Measurements from ENCODE around the gene ICA1. TPM values are rescaled to one million over a fixed set of nuclear protein-coding genes. Genes with fewer than 3 reads are reported as not detected.

ICA1 gene
- total RNA-seq, 1 donor from 2014 or later, result 48.8 TPM

DNA sequence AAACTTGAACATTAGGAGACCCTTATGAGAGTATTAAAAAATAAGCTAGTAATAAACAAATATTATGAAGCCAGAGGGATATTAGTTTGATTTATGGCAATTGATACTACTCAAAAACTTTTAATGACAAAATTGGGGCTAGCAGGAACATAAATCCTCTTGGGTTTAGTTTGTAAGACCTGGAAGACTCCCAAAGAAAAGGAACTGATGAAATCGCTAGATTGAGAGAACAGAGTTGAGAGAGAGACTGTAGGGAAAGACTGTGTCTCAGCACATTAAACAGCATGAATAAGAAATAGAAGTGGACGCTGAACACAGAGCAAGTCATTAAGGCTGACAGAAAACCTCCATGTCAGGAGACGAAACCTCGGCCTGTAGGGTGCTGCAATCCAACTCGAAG lies 56.4 kb downstream of the ICA1 start:
- TF ChIP-seq, protein P1, sequence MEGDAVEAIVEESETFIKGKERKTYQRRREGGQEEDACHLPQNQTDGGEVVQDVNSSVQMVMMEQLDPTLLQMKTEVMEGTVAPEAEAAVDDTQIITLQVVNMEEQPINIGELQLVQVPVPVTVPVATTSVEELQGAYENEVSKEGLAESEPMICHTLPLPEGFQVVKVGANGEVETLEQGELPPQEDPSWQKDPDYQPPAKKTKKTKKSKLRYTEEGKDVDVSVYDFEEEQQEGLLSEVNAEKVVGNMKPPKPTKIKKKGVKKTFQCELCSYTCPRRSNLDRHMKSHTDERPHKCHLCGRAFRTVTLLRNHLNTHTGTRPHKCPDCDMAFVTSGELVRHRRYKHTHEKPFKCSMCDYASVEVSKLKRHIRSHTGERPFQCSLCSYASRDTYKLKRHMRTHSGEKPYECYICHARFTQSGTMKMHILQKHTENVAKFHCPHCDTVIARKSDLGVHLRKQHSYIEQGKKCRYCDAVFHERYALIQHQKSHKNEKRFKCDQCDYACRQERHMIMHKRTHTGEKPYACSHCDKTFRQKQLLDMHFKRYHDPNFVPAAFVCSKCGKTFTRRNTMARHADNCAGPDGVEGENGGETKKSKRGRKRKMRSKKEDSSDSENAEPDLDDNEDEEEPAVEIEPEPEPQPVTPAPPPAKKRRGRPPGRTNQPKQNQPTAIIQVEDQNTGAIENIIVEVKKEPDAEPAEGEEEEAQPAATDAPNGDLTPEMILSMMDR (IDR thresholded peaks at IDR 0.05; ENCODE audit: unreplicated experiment), result no peak
- Mint-ChIP-seq H3K4me1 (ENCODE audit: low read depth) (no peaks in the 10 kb centered on the region), H3K4me3 (ENCODE audit: low read depth) (no peak overlapping the region), H3K9me3 (ENCODE audit: low read depth) (no peaks in the 10 kb centered on the region), H3K27me3 (no peaks in the 10 kb centered on the region), H3K36me3 (ENCODE audit: insufficient read depth) (peaks cover 4% of the 10 kb centered on the region), H3K27ac (no peak overlapping the region)
- DNase-seq (ENCODE audit: low spot score, unreplicated experiment), result no peak

DNA sequence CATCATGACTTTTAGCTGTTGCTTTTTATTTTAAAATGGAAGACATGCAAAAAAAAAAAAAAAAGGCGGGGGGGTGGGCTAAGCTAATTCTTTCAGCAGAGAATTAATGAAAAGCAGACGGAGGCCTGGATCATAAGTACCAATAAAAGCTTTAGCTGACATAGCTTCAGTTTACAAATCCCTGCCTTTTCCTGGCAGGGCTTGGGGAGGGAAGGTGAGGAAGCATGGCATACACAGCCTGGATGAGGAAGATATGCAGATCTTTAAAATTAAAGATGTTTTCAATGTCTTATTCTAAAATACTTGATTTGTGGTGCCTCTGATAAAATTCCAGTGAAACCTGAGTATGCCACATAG lies 57.0 kb downstream of the ICA1 start:
- H3K36me3 Mint-ChIP-seq (ENCODE audit: insufficient read depth), result peaks cover 4% of the 10 kb centered on the region

DNA sequence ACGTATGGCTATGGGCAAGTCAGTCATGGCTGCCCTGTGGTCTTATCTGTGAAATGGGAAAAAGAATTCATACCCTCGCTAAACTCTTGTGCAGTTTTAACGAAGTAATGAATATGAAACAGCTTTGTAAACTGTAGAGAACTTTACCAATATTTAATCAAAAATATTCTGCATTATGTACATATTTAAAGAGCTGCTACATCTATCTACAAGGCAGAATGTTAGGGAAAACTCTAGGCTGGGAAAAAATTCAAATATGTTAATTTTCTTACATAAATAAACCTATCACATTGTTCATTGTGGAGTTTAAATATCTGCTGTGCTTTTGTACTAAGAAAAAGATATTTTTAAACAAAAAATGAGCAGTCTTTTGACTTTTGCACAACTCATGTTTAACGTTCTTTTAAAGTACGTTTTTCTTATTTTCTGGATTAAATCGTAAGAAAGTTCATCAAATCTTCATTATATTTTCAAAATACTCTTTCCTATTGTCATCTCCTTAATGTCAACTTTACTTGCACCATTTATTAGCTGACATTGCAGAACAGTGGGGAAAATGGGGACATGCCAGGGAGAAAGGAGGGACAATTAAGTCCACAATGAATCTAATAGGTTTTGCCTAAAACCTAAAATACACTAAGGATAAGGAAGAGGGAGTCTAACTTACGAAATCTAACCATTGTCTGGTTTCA lies 57.5 kb downstream of the ICA1 start:
- H3K27me3 Mint-ChIP-seq, result no peaks in the 10 kb centered on the region
- TF ChIP-seq, protein P1 (IDR thresholded peaks at IDR 0.05; ENCODE audit: unreplicated experiment), result no peak
- H3K9me3 Mint-ChIP-seq (ENCODE audit: low read depth), result no peaks in the 10 kb centered on the region
- no peak for DNase-seq (ENCODE audit: low spot score, unreplicated experiment)
- H3K4me1 Mint-ChIP-seq (ENCODE audit: low read depth), result no peaks in the 10 kb centered on the region
- H3K4me3 Mint-ChIP-seq (ENCODE audit: low read depth), result no peak overlapping the region
- peaks cover 1% of the 10 kb centered on the region for H3K36me3 Mint-ChIP-seq (ENCODE audit: insufficient read depth)
- H3K27ac Mint-ChIP-seq, result no peak overlapping the region

More for the DNA sequence above, 57.0 kb downstream of the ICA1 start:
- Mint-ChIP-seq H3K4me3 (ENCODE audit: low read depth) (no peak overlapping the region), H3K9me3 (ENCODE audit: low read depth) (no peaks in the 10 kb centered on the region), H3K27ac (no peak overlapping the region), H3K27me3 (no peaks in the 10 kb centered on the region), H3K4me1 (ENCODE audit: low read depth) (no peaks in the 10 kb centered on the region)
- TF ChIP-seq, protein P1 (IDR thresholded peaks at IDR 0.05; ENCODE audit: unreplicated experiment), result no peak
- no peak for DNase-seq (ENCODE audit: low spot score, unreplicated experiment)

DNA sequence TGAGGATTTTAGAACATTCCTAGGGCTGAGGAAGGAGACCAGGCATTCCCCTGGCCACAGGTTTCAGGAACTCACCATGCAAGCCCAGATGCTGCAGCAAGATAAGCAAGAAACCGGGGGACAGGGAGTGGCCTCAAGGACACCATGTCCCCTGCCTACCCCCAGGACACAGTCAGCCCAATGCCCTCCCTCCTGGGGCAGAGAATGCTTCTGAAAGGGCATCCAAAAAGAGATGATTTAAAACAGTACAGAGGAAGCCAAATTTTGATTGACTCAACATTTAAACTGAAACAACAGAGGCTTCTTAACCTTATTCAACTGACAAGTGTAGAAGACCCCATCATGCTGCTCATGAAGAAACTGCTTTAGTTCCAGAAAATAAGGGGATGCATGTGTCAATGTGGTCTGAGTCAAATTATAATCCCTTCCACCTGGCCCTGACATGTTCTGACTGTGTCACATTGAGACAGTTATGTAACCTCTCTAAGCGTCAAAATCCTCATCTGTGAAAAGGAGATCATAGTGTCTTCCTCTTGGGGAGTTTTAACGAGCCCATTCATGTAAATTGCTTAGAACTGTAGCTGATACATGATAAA lies 60.0 kb downstream of the ICA1 start:
- Mint-ChIP-seq H3K9me3 (ENCODE audit: low read depth) (no peaks in the 10 kb centered on the region), H3K4me1 (ENCODE audit: low read depth) (no peaks in the 10 kb centered on the region), H3K27me3 (no peaks in the 10 kb centered on the region), H3K36me3 (ENCODE audit: insufficient read depth) (peaks cover 1% of the 10 kb centered on the region), H3K4me3 (ENCODE audit: low read depth) (no peak overlapping the region), H3K27ac (no peak overlapping the region)
- TF ChIP-seq, protein P1 (IDR thresholded peaks at IDR 0.05; ENCODE audit: unreplicated experiment), result no peak
- no peak for DNase-seq (ENCODE audit: low spot score, unreplicated experiment)

DNA sequence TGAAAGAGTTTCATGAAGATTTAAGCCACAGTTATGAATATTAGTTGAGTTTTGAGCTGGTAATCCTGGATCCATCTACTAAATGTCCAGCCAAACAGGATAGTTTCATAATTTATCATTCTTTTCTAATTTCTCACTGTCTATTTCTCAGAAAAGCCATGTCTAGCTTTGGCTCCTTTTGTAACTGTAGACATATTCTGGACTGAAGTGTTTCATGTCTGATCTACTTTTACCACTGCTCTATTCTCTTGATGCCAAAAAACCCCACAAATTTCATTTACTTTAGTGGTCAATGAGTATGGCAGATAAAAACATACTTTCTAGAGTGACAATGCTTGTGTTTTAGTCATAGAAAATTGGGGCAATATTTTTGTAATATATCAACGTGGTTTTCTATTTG lies 61.2 kb downstream of the ICA1 start:
- Mint-ChIP-seq H3K4me3 (ENCODE audit: low read depth) (no peak overlapping the region), H3K27me3 (no peaks in the 10 kb centered on the region), H3K27ac (no peak overlapping the region), H3K36me3 (ENCODE audit: insufficient read depth) (peaks cover 3% of the 10 kb centered on the region), H3K9me3 (ENCODE audit: low read depth) (no peaks in the 10 kb centered on the region), H3K4me1 (ENCODE audit: low read depth) (no peaks in the 10 kb centered on the region)
- DNase-seq (ENCODE audit: low spot score, unreplicated experiment), result no peak
- TF ChIP-seq, protein P1 (IDR thresholded peaks at IDR 0.05; ENCODE audit: unreplicated experiment), result no peak
